GM12891 (cell line): Measurements from ENCODE around the gene CMIP.

ENCODE experiments used
- DNase-seq: peaks from one replicate; pipeline ENCODE4 v3.0.0; 2011; ENCODE audit warnings: low spot score; ENCODE audit not compliant: insufficient read length
- FAIRE-seq: peaks from 2 replicates; lab custom pipeline; 2011; peaks lifted over from hg19 to GRCh38; lab: Jason Lieb, UNC
- PAX5 ChIP-seq: IDR thresholded peaks from 2 replicates; pipeline ENCODE4 v1.6.1; 2011; ENCODE audit warnings: low read length, moderate library complexity, mild to moderate bottlenecking; ENCODE audit not compliant: insufficient read depth, severe bottlenecking
- POLR2A ChIP-seq: IDR thresholded peaks from 2 replicates; pipeline ENCODE4 v1.6.1; 2011; ENCODE audit warnings: low read depth, low read length, control low read depth
- POLR2AphosphoS5 ChIP-seq: IDR thresholded peaks from 2 replicates; pipeline ENCODE4 v1.6.1; 2011; ENCODE audit warnings: low read depth, low read length, control low read depth
- POU2F2 ChIP-seq: IDR thresholded peaks from 2 replicates; pipeline ENCODE4 v1.6.1; 2011; ENCODE audit warnings: low read depth, mild to moderate bottlenecking, control low read depth, low read length, moderate library complexity
- SPI1 ChIP-seq: IDR thresholded peaks from 2 replicates; pipeline ENCODE4 v1.6.1; 2011; ENCODE audit warnings: low read depth, low read length, control low read depth
- TAF1 ChIP-seq: IDR thresholded peaks from 2 replicates; pipeline ENCODE4 v1.6.1; 2011; ENCODE audit warnings: low read depth, low read length, control low read depth

Gene CMIP

GRCh38 chr16:81467072-81467471, 22.5 kb downstream of the CMIP start:
- TF ChIP-seq POLR2AphosphoS5, result no peak
- no peak for TF ChIP-seq POU2F2
- TF ChIP-seq PAX5, result no peak
- no peak for TF ChIP-seq SPI1
- TF ChIP-seq TAF1, result no peak
- no peak for TF ChIP-seq POLR2A
- DNase-seq (no peak), FAIRE-seq (no peak)

- FAIRE-seq (no peak), DNase-seq (no peak)
- no peak for TF ChIP-seq POLR2A
- no peak for TF ChIP-seq SPI1
- no peak for TF ChIP-seq TAF1
- no peak for TF ChIP-seq PAX5
- TF ChIP-seq POLR2AphosphoS5, result no peak
- no peak for TF ChIP-seq POU2F2
Observed at GRCh38 chr16:81467815-81468214, 23.2 kb downstream of the CMIP start.

GRCh38 chr16:81468269-81468902, 23.8 kb downstream of the CMIP start:
- no peak for TF ChIP-seq TAF1
- TF ChIP-seq POLR2A, result no peak
- TF ChIP-seq POLR2AphosphoS5, result no peak
- no peak for TF ChIP-seq POU2F2
- no peak for TF ChIP-seq SPI1
- no peak for TF ChIP-seq PAX5
- FAIRE-seq, result no peak
- DNase-seq, result no peak

- DNase-seq (no peak), FAIRE-seq (no peak)
- no peak for TF ChIP-seq POLR2A
- TF ChIP-seq POU2F2, result no peak
- no peak for TF ChIP-seq TAF1
- no peak for TF ChIP-seq SPI1
- no peak for TF ChIP-seq POLR2AphosphoS5
Observed at GRCh38 chr16:81469183-81469677, 24.6 kb downstream of the CMIP start.

- DNase-seq (peak; percentile 57), FAIRE-seq (peak; percentile 90)
- 0 out of 2 replicates have a peak, but pooled peaks have one; percentile 25 for TF ChIP-seq POU2F2
- TF ChIP-seq SPI1, result peak; percentile 72
- TF ChIP-seq PAX5, result no peak
Observed at GRCh38 chr16:81469710-81470535, 25.3 kb downstream of the CMIP start.

- DNase-seq, result no peak
- TF ChIP-seq PAX5 (no peak), POLR2AphosphoS5 (no peak), SPI1 (no peak), POU2F2 (no peak), TAF1 (no peak), POLR2A (no peak)
- peak; percentile 91 for FAIRE-seq
Observed at GRCh38 chr16:81470796-81471636, 26.4 kb downstream of the CMIP start.

GRCh38 chr16:81471882-81472281, 27.3 kb downstream of the CMIP start:
- FAIRE-seq, result peak; percentile 82
- no peak for TF ChIP-seq PAX5
- no peak for TF ChIP-seq TAF1
- no peak for TF ChIP-seq POLR2AphosphoS5
- TF ChIP-seq POLR2A, result no peak
- no peak for TF ChIP-seq POU2F2
- TF ChIP-seq SPI1, result no peak
- DNase-seq, result no peak

GRCh38 chr16:81472391-81472790, 27.8 kb downstream of the CMIP start:
- FAIRE-seq (no peak), DNase-seq (no peak)
- TF ChIP-seq SPI1 (no peak), POLR2AphosphoS5 (no peak), POLR2A (no peak), PAX5 (no peak), POU2F2 (no peak), TAF1 (no peak)

- no peak for FAIRE-seq
- DNase-seq, result no peak
- no peak for TF ChIP-seq POU2F2
- TF ChIP-seq SPI1, result no peak
- no peak for TF ChIP-seq PAX5
- TF ChIP-seq TAF1, result no peak
- no peak for TF ChIP-seq POLR2AphosphoS5
- TF ChIP-seq POLR2A, result no peak
Observed at GRCh38 chr16:81473066-81473488, 28.5 kb downstream of the CMIP start.
